OCI-LY1 (cell line): ENCODE measurements around the gene KRT3.

Experiments used
- H2AFZ ChIP-seq: fragments of 200-600 bp; sonication (generic), shearing (Covaris generic); 2 replicates; pipeline ENCODE4 v1.6.0; 2014; ENCODE audit warnings: antibody characterized with exemption, mild to moderate bottlenecking, low read length
- H3F3A ChIP-seq: fragments of 200-600 bp; sonication (generic), shearing (Covaris generic); 2 replicates; pipeline ENCODE4 v1.6.0; 2014; ENCODE audit warnings: mild to moderate bottlenecking, antibody characterized with exemption, low read length, moderate library complexity; ENCODE audit not compliant: insufficient read depth
- H3K27ac ChIP-seq: fragments of 200-600 bp; sonication (generic); 2 replicates; pipeline ENCODE4 v1.5.1; 2014; ENCODE audit warnings: low read length, mixed run types, mild to moderate bottlenecking, low read depth; ENCODE audit not compliant: poor library complexity, severe bottlenecking
- H3K27me3 ChIP-seq: fragments of 200-600 bp; sonication (generic); 2 replicates; pipeline ENCODE4 v1.6.0; 2014; ENCODE audit warnings: antibody characterized with exemption, mild to moderate bottlenecking, low read length, moderate library complexity; ENCODE audit not compliant: insufficient read depth
- H3K36me3 ChIP-seq: fragments of 200-600 bp; sonication (generic); 2 replicates; pipeline ENCODE4 v1.6.1; 2014; ENCODE audit warnings: mild to moderate bottlenecking, antibody characterized with exemption, low read length, moderate library complexity, mixed read lengths; ENCODE audit not compliant: insufficient read depth
- H3K4me1 ChIP-seq: fragments of 200-600 bp; sonication (generic); 2 replicates; pipeline ENCODE4 v1.5.1; 2014; ENCODE audit warnings: mild to moderate bottlenecking, low read length, moderate library complexity; ENCODE audit not compliant: insufficient read depth, severe bottlenecking
- H3K4me2 ChIP-seq: fragments of 200-600 bp; sonication (generic), shearing (Covaris generic); 2 replicates; pipeline ENCODE4 v1.6.1; 2014; ENCODE audit warnings: low read length
- H3K4me3 ChIP-seq: fragments of 200-600 bp; sonication (generic); 2 replicates; pipeline ENCODE4 v1.5.1; 2014; ENCODE audit warnings: low read length, low read depth, mild to moderate bottlenecking, mixed read lengths; ENCODE audit not compliant: poor library complexity, severe bottlenecking
- H3K79me2 ChIP-seq: fragments of 200-600 bp; shearing (Covaris generic); 2 replicates; pipeline ENCODE4 v1.6.1; 2016; ENCODE audit warnings: mixed run types, low read length, mixed read lengths; ENCODE audit not compliant: insufficient read depth
- H3K9ac ChIP-seq: fragments of 200-600 bp; sonication (generic), shearing (Covaris generic); 2 replicates; pipeline ENCODE4 v1.6.1; 2014; ENCODE audit warnings: mild to moderate bottlenecking, low read length, mixed read lengths
- H3K9me2 ChIP-seq: fragments of 200-600 bp; sonication (generic), shearing (Covaris generic); 2 replicates; pipeline ENCODE4 v1.6.1; 2014; ENCODE audit warnings: low read depth, mild to moderate bottlenecking, low read length, mixed read lengths
- H3K9me3 ChIP-seq: fragments of 200-600 bp; shearing (Covaris generic); 2 replicates; pipeline ENCODE4 v1.6.1; 2014; ENCODE audit warnings: low read length, mixed read lengths
- H4K20me1 ChIP-seq: fragments of 200-600 bp; sonication (generic), shearing (Covaris generic); 2 replicates; pipeline ENCODE4 v1.6.0; 2016; ENCODE audit warnings: mild to moderate bottlenecking, low read length; ENCODE audit not compliant: insufficient read depth
- EZH2 ChIP-seq: fragments of 200-600 bp; sonication (generic), shearing (Covaris generic); IDR thresholded peaks from 2 replicates; pipeline ENCODE4 v1.8.0; 2017; ENCODE audit warnings: borderline replicate concordance, mixed run types, mild to moderate bottlenecking, antibody characterized with exemption, low read length, moderate library complexity, mixed read lengths
- TF ChIP-seq, protein P1 (sequence below): fragments of 200-600 bp; sonication (generic), shearing (Covaris generic); IDR thresholded peaks from 2 replicates; pipeline ENCODE4 v1.5.1; 2017; ENCODE audit warnings: mild to moderate bottlenecking, antibody characterized with exemption, low read length, moderate library complexity, mixed read lengths

KRT3 gene

DNA sequence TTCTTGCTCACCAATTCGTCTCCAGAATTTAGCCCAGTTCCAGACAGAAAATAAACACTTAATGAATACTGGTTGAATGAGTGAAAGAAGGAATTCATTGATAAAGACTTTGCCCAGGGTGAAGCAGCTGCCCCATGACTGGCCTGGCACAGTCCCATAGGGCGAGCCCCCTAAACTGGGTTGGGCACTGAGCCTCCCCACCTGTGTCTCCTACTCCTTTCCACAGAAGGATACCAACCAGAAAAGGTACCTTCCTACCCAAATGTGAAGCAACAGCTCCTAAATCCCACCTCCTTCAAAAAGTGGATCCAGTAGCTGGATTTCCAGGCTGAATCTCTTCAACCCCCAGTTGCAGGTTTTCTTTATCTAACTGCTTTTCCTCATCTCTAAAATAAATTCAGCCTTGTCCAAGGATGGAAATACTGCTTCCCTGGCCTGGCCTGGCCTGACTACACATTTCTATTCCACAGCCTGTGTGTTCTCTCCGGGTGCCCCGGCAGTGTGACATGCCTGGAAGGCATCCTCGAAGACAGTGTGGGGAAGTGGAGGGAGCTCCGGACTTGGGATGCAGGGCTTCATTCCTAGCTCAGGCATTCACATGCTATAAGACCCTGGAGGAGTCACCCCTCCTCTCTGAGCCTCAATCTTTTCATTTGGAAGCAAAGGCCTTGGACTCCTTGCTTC is 7.6 kb downstream of the KRT3 start:
- TF ChIP-seq, protein P1, sequence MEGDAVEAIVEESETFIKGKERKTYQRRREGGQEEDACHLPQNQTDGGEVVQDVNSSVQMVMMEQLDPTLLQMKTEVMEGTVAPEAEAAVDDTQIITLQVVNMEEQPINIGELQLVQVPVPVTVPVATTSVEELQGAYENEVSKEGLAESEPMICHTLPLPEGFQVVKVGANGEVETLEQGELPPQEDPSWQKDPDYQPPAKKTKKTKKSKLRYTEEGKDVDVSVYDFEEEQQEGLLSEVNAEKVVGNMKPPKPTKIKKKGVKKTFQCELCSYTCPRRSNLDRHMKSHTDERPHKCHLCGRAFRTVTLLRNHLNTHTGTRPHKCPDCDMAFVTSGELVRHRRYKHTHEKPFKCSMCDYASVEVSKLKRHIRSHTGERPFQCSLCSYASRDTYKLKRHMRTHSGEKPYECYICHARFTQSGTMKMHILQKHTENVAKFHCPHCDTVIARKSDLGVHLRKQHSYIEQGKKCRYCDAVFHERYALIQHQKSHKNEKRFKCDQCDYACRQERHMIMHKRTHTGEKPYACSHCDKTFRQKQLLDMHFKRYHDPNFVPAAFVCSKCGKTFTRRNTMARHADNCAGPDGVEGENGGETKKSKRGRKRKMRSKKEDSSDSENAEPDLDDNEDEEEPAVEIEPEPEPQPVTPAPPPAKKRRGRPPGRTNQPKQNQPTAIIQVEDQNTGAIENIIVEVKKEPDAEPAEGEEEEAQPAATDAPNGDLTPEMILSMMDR, result no peak
- TF ChIP-seq EZH2, result no peak
- H3K9me2 ChIP-seq, result no peaks in the 10 kb centered on the region
- H3K4me1 ChIP-seq, result no peaks in the 10 kb centered on the region
- H4K20me1 ChIP-seq, result no peaks in the 10 kb centered on the region
- no peak overlapping the region for H3K27ac ChIP-seq
- no peaks in the 10 kb centered on the region for H3K27me3 ChIP-seq
- no peak overlapping the region for H3K4me2 ChIP-seq
- H2AFZ ChIP-seq, result no peak overlapping the region
- no peaks in the 10 kb centered on the region for H3K9me3 ChIP-seq
- no peak overlapping the region for H3K4me3 ChIP-seq
- no peaks in the 10 kb centered on the region for H3K79me2 ChIP-seq
- no peaks in the 10 kb centered on the region for H3F3A ChIP-seq
- no peaks in the 10 kb centered on the region for H3K36me3 ChIP-seq
- H3K9ac ChIP-seq, result no peak overlapping the region

DNA sequence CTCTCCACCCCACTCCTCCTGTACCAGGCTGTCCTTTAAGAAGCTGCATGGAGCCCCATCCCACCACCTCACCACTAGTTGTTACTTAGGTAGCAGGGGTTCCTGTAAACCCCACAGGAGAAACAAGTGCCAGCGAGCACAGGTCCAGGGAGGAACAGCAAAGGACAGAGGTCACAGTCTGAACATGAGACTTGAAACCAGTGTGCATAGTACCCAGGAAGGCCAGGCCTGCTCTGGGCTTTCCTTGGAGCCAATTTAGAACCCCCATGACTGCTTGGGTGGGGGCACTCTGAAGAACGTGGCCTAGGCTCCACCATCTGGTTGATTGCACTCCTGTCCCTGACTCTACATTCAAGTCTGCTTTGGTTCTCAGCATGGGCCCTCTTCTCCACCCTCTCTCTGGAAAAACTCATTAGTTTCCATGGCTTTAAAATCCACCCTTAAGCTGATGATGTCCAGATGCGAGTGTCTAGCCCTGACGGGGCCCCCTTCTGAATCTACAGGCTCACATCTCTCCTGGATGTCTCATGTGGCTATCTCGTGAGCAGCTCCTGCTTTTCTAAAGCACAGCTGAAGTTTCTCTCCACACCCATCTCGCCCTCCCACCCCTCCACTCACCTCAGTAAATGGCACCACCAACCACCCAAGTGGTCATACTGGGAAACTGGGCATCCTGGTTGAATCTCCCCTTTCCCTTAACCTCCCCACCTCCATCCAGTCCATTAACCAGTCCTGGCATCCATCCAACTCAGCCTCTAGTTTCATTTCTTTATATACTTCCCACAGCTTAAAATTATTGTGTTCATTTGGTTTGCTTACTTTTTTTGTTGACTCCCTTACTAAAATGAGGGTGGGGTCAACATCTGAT is 8.4 kb downstream of the KRT3 start:
- Histone ChIP-seq H3K36me3 (no peaks in the 10 kb centered on the region), H3K4me1 (no peaks in the 10 kb centered on the region), H3F3A (no peaks in the 10 kb centered on the region), H3K9me2 (no peaks in the 10 kb centered on the region), H3K27me3 (no peaks in the 10 kb centered on the region), H3K9ac (no peak overlapping the region), H2AFZ (no peak overlapping the region), H4K20me1 (no peaks in the 10 kb centered on the region), H3K4me3 (no peak overlapping the region), H3K79me2 (no peaks in the 10 kb centered on the region), H3K4me2 (no peak overlapping the region), H3K9me3 (no peaks in the 10 kb centered on the region), H3K27ac (no peak overlapping the region)
- TF ChIP-seq, protein P1, result no peak
- TF ChIP-seq EZH2, result no peak

DNA sequence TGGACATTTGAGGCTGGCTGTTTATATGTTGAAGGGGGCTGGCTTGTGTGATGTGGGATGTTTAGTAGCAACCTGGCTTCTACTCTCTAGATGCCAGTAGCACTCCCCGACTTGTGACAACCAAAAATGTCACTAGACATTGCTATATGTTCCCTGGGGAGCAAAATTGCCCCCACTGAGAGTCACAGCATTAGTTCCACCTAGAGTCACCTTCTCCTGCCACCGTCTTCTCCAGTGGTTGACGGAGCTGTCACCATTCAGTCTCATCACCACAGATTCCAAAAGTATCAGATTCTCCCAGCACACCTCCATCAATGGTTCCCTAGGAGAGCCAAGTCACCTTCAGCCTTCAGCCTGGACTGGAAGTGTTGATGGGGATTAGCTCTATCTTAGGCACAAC is 11.0 kb downstream of the KRT3 start:
- Histone ChIP-seq H3K9me3 (no peaks in the 10 kb centered on the region), H3K4me1 (no peaks in the 10 kb centered on the region), H3K4me3 (no peak overlapping the region), H2AFZ (no peak overlapping the region), H3K9ac (no peak overlapping the region), H3K4me2 (no peak overlapping the region), H3K79me2 (no peaks in the 10 kb centered on the region), H3K27ac (no peak overlapping the region), H3F3A (no peaks in the 10 kb centered on the region), H3K27me3 (no peaks in the 10 kb centered on the region), H4K20me1 (no peaks in the 10 kb centered on the region), H3K9me2 (no peaks in the 10 kb centered on the region), H3K36me3 (no peaks in the 10 kb centered on the region)
- no peak for TF ChIP-seq EZH2
- TF ChIP-seq, protein P1, result no peak
